BLaER1 treated with 17β-estradiol and CSF1 and Interleukin-3, amounts not matched to agents 10 nM and 100 nM (cell line): Measurements from ENCODE around the gene FAR2.
A peak's percentile ranks its signal among the peaks of the same experiment; 100 is the strongest.
"Not testable (repeated sequence)": the region's sequence is repeated elsewhere in the genome, so short reads cannot be mapped to it uniquely, and the experiment has no call there.

Experiments
- H3K27ac ChIP-seq, 11 experiments: shearing (Covaris generic); formaldehyde crosslinking; 2 replicates each; pipeline ENCODE4 v1.8.1; 2022
- H3K27me3 ChIP-seq, 11 experiments: shearing (Covaris generic); formaldehyde crosslinking; 2 replicates each; pipeline ENCODE4 v1.8.1; 2022
- H3K36me3 ChIP-seq, 11 experiments: shearing (Covaris generic); formaldehyde crosslinking; 2 replicates each; pipeline ENCODE4 v1.8.1; 2022
- H3K4me1 ChIP-seq, 10 experiments: shearing (Covaris generic); formaldehyde crosslinking; 2 replicates each; pipeline ENCODE4 v1.8.1; 2022
- H3K4me2 ChIP-seq, 11 experiments: shearing (Covaris generic); formaldehyde crosslinking; 2 replicates each; pipeline ENCODE4 v1.8.1; 2022
- H3K4me3 ChIP-seq, 10 experiments: shearing (Covaris generic); formaldehyde crosslinking; 2 replicates each; pipeline ENCODE4 v1.8.1; 2022
- H3K9ac ChIP-seq, 11 experiments: shearing (Covaris generic); formaldehyde crosslinking; 2 replicates each; pipeline ENCODE4 v1.8.1; 2022
- H3K9me3 ChIP-seq, 11 experiments: shearing (Covaris generic); formaldehyde crosslinking; replicated peaks in 1 of 11; 2 replicates each; pipeline ENCODE4 v1.8.1; 2022
- H4K20me1 ChIP-seq, 11 experiments: shearing (Covaris generic); formaldehyde crosslinking; 2 replicates each; pipeline ENCODE4 v1.8.1; 2022
- Cebpa-rat ChIP-seq, 11 experiments: shearing (Covaris generic); IDR thresholded peaks; 2 replicates each; pipeline ENCODE4 v1.8.1; 2022

FAR2 gene

DNA sequence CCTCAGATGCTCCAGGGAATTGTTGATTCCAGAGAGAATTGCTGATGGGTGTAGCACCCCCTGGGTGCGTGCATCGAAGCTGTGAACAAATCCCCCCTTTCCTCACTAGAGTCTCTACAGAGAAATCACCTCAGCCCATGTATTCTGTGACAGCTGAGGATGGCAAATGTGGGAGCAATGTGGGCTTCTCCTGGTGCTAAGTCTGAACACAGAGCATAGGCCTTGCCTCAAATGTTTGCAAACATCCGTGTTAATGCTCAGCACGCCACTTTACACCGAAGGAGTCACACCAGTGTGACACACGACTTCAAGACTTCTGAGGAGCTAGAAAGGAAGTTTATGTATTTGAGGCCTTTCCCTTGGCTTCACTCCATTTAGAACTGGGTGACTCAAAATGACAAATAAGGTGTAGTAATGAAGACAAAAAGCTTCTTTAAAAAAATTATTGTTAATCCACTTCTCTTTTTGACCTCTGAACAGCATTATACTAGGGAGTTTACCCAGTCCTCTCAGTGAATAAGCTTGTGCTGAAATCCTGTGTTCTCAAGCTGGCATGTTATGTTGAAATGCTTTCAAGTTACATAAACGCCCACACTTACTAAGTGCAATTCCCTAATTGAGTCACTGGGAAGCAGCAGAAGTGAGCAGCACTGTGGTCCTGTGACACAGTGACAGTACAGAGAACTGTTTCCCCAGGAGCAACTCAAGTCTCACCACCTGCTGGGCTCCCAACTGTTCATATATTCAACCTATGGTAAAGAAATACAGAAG lies 92.9 kb downstream of the FAR2 start:
- Histone ChIP-seq H3K4me3 (no peak overlapping the region), H3K9me3 (peaks cover 0 to 7% (median 0%) of the 10 kb centered on the region in 11 experiments; a peak in 2 of 22 replicates), H3K27ac (peak overlapping the region; percentile 25 to 70 (median 56); a peak in 19 of 22 replicates), H3K9ac (peak overlapping the region in 4 of 11 experiments; percentile 16 to 46 (median 44); a peak in 5 of 22 replicates), H4K20me1 (no peaks in the 10 kb centered on the region), H3K4me1 (peaks cover 5 to 35% (median 18%) of the 10 kb centered on the region in 10 experiments; a peak in 18 of 20 replicates), H3K36me3 (no peaks in the 10 kb centered on the region), H3K27me3 (no peaks in the 10 kb centered on the region), H3K4me2 (peak overlapping the region in 9 of 11 experiments; percentile 7 to 80 (median 49); a peak in 13 of 22 replicates)
- TF ChIP-seq Cebpa-rat (IDR thresholded peaks at IDR 0.05) = peak in 5 of 11 experiments; percentile 8 to 68 (median 42); a peak in 3 of 22 replicates

DNA sequence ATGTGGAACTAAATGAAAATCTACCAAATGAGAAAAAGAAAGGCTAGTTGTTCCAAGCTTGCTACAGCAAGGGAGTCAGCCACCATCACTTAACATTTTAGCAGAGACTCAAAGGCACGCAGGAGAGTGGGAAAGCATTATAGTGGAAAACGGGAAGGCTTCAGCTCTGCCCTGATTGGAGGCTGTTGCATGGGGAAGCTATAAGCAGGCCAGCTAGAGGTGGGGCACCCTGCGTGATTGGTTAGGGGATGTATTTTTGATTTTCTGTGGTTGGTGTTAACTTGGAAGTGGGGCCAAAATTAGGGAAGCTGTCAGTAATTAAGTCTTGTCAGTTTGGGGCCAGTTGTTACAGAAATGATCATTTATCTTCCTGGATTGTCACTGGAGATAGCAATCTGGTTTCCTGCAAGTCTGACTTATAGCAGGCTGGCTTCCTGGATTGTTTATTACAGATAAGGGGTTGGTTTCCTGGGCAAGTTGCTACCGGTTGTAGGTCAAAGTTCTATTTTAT lies 93.9 kb downstream of the FAR2 start:
- Histone ChIP-seq H3K4me1 (peaks cover 5 to 35% (median 18%) of the 10 kb centered on the region in 10 experiments; a peak in 18 of 20 replicates), H3K4me3 (no peak overlapping the region), H3K9ac (no peak overlapping the region), H4K20me1 (no peaks in the 10 kb centered on the region), H3K4me2 (peak overlapping the region in 8 of 11 experiments; percentile 10 to 80 (median 35); a peak in 12 of 22 replicates), H3K27me3 (no peaks in the 10 kb centered on the region), H3K27ac (peak overlapping the region in 7 of 11 experiments; percentile 1 to 68 (median 27); a peak in 8 of 22 replicates), H3K9me3 (peaks cover 0 to 12% (median 6%) of the 10 kb centered on the region in 11 experiments; a peak in 14 of 22 replicates), H3K36me3 (no peaks in the 10 kb centered on the region)
- no peak for TF ChIP-seq Cebpa-rat (IDR thresholded peaks at IDR 0.05)

DNA sequence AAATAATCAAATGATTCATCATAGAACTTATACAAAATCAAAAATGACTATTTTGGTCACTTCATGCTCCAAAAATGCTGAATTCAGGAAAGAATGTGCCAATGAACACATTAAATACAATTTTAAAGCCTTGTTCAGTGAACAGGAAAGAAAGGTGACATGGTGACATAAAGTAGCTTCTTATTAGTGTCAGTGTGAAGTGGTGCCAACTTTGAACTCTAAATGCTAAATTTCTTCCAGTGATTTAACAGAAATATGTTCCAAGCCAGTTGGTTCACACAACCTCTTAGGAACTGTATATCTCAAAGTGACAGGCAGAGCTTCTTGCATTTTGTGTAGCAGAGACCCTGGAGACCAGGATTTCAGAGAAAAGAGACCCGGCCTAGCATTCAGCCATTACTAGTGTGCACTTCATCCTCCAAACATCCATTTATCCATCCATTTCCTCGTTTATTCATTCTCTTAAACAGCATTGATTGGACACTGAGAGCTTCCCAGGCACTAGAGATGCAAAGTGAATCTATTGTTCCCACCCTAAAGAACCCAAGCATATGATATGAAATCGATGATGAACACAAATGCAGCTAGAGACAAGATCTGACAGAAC lies 95.2 kb downstream of the FAR2 start:
- Histone ChIP-seq H3K9me3 (peaks cover 10 to 21% (median 14%) of the 10 kb centered on the region in 11 experiments; a peak in 21 of 22 replicates), H3K9ac (no peak overlapping the region)
- TF ChIP-seq Cebpa-rat (IDR thresholded peaks at IDR 0.05) = no peak

DNA sequence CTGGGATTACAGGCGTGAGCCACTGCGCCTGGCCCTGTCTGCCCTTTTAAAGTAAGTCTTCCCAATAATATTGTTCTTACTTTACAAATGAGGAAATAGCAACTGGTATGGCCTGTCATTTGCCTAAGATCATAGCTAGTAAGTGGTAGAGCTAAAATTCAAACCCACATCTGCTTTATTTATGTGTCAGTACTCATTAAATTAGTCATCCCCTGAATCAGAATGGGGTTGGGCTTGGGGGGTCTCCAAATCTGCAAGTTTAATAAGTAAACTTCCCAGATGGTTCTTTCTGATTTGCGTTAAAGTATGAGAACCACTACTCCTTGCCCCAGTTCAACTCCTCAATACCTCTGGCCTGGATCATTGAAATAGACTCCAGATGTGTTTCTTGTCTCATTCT lies 96.2 kb downstream of the FAR2 start:
- Histone ChIP-seq H3K27ac (no peak overlapping the region), H3K9ac (no peak overlapping the region), H4K20me1 (no peaks in the 10 kb centered on the region), H3K36me3 (no peaks in the 10 kb centered on the region; a peak in 2 of 22 replicates), H3K4me2 (no peak overlapping the region), H3K4me3 (no peak overlapping the region), H3K9me3 (peaks cover 10 to 21% (median 14%) of the 10 kb centered on the region in 11 experiments; a peak in 21 of 22 replicates), H3K4me1 (peaks cover 5 to 35% (median 18%) of the 10 kb centered on the region in 10 experiments; a peak in 18 of 20 replicates), H3K27me3 (no peaks in the 10 kb centered on the region)
- no peak for TF ChIP-seq Cebpa-rat (IDR thresholded peaks at IDR 0.05)

More for the DNA sequence above, 95.2 kb downstream of the FAR2 start:
- peak overlapping the region in 1 of 11 experiments; percentile 3; a peak in 1 of 22 replicates for H3K4me2 ChIP-seq
- no peaks in the 10 kb centered on the region; a peak in 2 of 22 replicates for H3K36me3 ChIP-seq
- H3K4me1 ChIP-seq = peaks cover 5 to 35% (median 18%) of the 10 kb centered on the region in 10 experiments; a peak in 18 of 20 replicates
- no peaks in the 10 kb centered on the region for H3K27me3 ChIP-seq
- no peak overlapping the region for H3K27ac ChIP-seq
- H4K20me1 ChIP-seq = no peaks in the 10 kb centered on the region
- no peak overlapping the region for H3K4me3 ChIP-seq

DNA sequence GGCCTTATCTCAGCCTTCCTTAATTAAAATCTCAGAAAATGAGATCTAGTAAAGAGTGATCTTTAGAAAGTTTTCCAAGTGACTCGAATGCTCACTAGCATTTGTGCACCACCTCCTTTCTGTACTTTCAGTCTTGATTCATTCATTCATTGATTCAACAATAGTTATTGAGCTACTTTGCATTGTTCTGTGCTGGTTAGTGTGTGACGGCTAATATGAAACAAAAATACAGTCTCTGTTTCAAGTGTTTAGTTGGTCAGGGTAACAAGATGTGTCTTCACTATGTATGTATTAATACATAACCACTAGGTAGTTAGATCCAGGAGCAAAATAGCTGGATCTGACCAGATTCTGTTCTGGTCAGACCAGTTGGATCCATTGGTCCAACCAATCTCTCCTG lies 100.9 kb downstream of the FAR2 start:
- no peaks in the 10 kb centered on the region for H4K20me1 ChIP-seq
- H3K4me1 ChIP-seq = 0 out of 20 replicates have a peak, but pooled peaks cover 0 to 1% (median 0%) of the 10 kb centered on the region in 10 experiments
- H3K27ac ChIP-seq = no peak overlapping the region
- no peak overlapping the region for H3K4me3 ChIP-seq
- no peaks in the 10 kb centered on the region for H3K27me3 ChIP-seq
- peaks cover 10 to 19% (median 12%) of the 10 kb centered on the region in 11 experiments; a peak in 21 of 22 replicates for H3K9me3 ChIP-seq
- no peak overlapping the region for H3K4me2 ChIP-seq
- no peak overlapping the region for H3K9ac ChIP-seq
- H3K36me3 ChIP-seq = no peaks in the 10 kb centered on the region; a peak in 2 of 22 replicates
- no peak for TF ChIP-seq Cebpa-rat (IDR thresholded peaks at IDR 0.05)

DNA sequence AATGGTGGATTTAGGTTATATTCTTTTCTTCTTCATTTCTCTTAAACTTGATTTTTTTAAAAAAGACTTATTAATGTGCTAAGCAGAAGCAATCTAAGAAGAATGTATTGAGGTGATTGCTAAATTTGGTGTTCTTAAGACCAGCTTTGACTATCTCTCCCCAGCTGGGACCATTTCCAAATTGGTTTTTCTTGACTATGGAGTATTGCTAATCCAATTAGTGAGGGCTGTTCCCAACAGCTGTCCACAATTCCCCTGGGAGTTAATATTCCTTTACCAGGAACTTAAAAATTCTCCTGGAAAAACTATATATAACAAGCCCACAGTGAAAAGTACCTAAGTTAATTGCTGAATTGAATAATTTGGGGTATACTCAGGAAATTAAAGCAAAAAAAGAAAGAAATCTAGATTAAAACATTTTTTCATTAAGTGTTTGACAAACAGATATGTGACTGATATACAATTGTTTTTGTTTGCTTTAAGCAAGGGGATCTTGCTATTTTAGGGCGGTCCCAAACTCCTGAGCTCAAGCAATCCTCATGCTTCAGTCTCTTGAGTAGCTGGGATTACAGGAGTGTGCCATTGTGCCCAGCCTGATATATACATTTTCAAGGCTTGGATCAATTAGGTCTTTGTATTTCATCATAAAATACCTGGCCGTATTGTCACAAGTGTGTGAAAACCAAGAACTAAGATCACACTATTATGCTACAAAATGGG lies 105.0 kb downstream of the FAR2 start:
- Histone ChIP-seq H3K27me3 (no peaks in the 10 kb centered on the region), H3K9me3 (peaks cover 7 to 16% (median 12%) of the 10 kb centered on the region in 11 experiments; a peak in 18 of 22 replicates), H3K4me3 (no peak overlapping the region), H3K9ac (no peak overlapping the region), H3K4me1 (peaks cover 0 to 7% (median 0%) of the 10 kb centered on the region in 10 experiments; a peak in 1 of 20 replicates), H3K36me3 (peaks cover 0 to 8% (median 0%) of the 10 kb centered on the region in 11 experiments; a peak in 3 of 22 replicates), H4K20me1 (no peaks in the 10 kb centered on the region), H3K27ac (no peak overlapping the region), H3K4me2 (no peak overlapping the region)
- no peak for TF ChIP-seq Cebpa-rat (IDR thresholded peaks at IDR 0.05)

DNA sequence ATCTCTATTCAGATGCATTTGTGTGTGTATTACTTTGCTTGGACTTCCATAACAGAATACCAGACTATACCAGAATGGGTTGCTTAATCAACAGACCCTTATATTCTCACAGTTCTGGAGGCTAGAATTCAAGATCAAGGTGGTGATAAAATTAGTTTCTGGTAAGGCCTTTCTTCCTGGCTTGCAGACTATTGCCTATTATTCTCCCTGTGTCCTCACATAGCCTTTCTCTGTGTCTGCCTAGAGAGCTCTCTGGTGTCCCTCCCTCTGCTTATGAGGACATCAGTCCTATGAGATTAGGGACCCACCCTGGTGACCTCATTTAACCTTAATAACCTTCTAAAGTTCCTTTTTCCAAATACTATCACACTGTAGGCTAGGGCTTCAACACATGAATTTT lies 106.0 kb downstream of the FAR2 start:
- no peak overlapping the region for H3K27ac ChIP-seq

DNA sequence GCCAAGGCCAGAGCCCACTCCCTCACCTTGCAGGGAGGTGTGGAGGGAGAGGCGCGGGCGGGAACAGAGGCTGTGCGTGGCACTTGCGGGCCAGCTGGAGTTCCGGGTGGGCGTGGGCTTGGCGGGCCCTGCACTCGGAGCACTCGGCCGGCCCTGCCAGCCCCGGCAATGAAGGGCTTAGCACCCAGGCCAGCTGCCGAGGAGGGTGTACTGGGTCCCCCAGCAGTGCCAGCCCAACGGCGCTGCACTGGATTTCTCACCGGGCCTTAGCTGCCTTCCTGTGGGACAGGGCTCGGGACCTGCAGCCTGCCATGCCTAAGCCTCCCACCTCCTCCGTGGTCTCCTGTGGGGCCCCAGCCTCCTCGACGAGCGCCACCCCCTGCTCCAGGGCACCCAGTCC lies 107.5 kb downstream of the FAR2 start:
- no peak for TF ChIP-seq Cebpa-rat (IDR thresholded peaks at IDR 0.05)
- Histone ChIP-seq H3K4me3 (no peak overlapping the region), H3K4me1 (peaks cover 0 to 7% (median 0%) of the 10 kb centered on the region in 10 experiments; a peak in 1 of 20 replicates), H3K4me2 (no peak overlapping the region), H3K9ac (no peak overlapping the region), H3K27me3 (no peaks in the 10 kb centered on the region), H3K27ac (no peak overlapping the region), H3K36me3 (peaks cover 0 to 23% (median 12%) of the 10 kb centered on the region in 11 experiments; a peak in 12 of 22 replicates), H3K9me3 (peaks cover 26 to 36% (median 33%) of the 10 kb centered on the region in 11 experiments), H4K20me1 (no peaks in the 10 kb centered on the region)

More for the DNA sequence above, 106.0 kb downstream of the FAR2 start:
- TF ChIP-seq Cebpa-rat (IDR thresholded peaks at IDR 0.05) = no peak
- Histone ChIP-seq H3K4me3 (no peak overlapping the region), H3K4me1 (peaks cover 0 to 7% (median 0%) of the 10 kb centered on the region in 10 experiments; a peak in 1 of 20 replicates), H3K27me3 (no peaks in the 10 kb centered on the region), H3K36me3 (peaks cover 0 to 13% (median 5%) of the 10 kb centered on the region in 11 experiments; a peak in 6 of 22 replicates), H3K9ac (no peak overlapping the region), H3K4me2 (peak overlapping the region in 2 of 11 experiments; percentile 25 to 44; a peak in 3 of 22 replicates), H3K9me3 (peaks cover 11 to 21% (median 17%) of the 10 kb centered on the region in 11 experiments; a peak in 19 of 22 replicates), H4K20me1 (no peaks in the 10 kb centered on the region)

DNA sequence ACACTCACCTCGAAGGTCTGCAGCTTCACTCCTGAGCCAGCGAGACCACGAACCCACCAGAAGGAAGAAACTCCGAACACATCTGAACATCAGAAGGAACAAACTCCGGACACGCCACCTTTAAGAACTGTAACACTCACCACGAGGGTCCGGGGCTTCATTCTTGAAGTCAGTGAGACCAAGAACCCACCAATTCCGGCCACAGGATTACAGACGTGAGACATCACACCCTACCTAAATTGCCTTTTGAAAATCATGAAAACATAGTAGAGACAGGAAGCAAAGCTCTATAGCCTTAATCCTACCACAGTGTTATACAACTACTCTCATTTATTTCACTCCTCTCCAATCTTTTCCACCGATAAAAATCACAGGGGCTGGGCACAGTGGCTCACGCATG lies 108.6 kb downstream of the FAR2 start:
- not testable (repeated sequence) for H3K4me3 ChIP-seq, H3K4me2 ChIP-seq, H3K27me3 ChIP-seq, H3K27ac ChIP-seq, H3K4me1 ChIP-seq, H3K9ac ChIP-seq, H4K20me1 ChIP-seq
- Histone ChIP-seq H3K36me3 (peaks cover 0 to 23% (median 12%) of the 10 kb centered on the region in 11 experiments; a peak in 12 of 22 replicates), H3K9me3 (peaks cover 37 to 47% (median 44%) of the 10 kb centered on the region in 11 experiments)
